Loucy (cell line): Measurements from ENCODE around the gene DERL2.

Experiments
- EZH2phosphoT487 ChIP-seq: fragments of 200-600 bp; IDR thresholded peaks from 2 replicates; pipeline ENCODE4 v1.6.1; 2018; ENCODE audit warnings: antibody characterized with exemption, mild to moderate bottlenecking, moderate library complexity, borderline replicate concordance
- TF ChIP-seq, protein P1 (sequence below): fragments of 200-600 bp; sonication (generic); conservative IDR thresholded peaks from 2 replicates; pipeline ENCODE4 v1.5.1; 2014; ENCODE audit warnings: mild to moderate bottlenecking, antibody characterized with exemption, low read length

DNA sequence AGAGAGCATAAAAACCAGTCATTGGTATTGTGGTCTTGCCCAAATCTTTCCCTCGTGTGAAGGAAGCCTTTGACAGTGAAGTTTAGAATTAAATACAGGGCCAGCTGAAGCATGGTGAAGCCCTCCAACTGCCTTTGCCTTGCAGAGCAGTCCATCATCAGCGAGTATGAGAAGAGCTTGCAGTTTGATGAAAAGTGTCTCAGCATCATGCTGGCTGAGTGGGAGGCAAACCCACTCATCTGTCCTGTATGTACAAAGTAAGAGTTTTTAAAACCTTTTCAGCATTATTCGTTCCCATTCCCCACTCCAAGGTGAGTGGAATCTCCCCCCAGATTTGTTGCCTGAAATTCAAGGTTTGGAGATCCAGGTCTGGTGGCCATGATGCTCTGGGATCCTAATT is 60.2 kb downstream of the DERL2 start:
- TF ChIP-seq, protein P1, sequence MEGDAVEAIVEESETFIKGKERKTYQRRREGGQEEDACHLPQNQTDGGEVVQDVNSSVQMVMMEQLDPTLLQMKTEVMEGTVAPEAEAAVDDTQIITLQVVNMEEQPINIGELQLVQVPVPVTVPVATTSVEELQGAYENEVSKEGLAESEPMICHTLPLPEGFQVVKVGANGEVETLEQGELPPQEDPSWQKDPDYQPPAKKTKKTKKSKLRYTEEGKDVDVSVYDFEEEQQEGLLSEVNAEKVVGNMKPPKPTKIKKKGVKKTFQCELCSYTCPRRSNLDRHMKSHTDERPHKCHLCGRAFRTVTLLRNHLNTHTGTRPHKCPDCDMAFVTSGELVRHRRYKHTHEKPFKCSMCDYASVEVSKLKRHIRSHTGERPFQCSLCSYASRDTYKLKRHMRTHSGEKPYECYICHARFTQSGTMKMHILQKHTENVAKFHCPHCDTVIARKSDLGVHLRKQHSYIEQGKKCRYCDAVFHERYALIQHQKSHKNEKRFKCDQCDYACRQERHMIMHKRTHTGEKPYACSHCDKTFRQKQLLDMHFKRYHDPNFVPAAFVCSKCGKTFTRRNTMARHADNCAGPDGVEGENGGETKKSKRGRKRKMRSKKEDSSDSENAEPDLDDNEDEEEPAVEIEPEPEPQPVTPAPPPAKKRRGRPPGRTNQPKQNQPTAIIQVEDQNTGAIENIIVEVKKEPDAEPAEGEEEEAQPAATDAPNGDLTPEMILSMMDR = no peak
- no peak for TF ChIP-seq EZH2phosphoT487
